SKM-1 treated with dmso at 0.1 percent for 144 hours (cell line): ENCODE data around the gene IGF2R.

ENCODE experiments used
- DNase-seq: peaks from one replicate; lab custom pipeline; 2025; ENCODE audit not compliant: unreplicated experiment; lab: John Stamatoyannopoulos, UW

IGF2R gene

DNA sequence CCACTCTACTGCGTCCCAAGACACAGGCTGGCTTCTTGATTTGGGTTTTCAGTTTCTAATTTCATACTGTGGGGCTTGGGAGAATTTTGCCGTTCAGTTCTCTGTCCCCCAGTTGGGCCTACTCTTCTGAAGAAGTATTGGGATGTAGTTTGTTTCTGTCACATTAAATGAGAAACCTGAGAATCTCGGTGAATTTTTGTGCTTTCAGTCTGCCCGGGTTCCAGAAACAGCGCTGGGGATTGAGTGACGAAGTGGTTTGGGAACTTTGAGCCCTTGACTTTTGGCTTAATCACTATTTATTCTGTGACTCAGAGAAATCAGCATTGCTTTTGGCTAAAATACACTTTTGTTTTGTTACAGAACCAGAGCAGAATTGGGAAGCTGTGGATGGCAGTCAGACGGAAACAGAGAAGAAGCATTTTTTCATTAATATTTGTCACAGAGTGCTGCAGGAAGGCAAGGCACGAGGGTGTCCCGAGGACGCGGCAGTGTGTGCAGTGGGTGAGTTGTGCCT is 74.0 kb downstream of the IGF2R start:
- DNase-seq, result no peak

DNA sequence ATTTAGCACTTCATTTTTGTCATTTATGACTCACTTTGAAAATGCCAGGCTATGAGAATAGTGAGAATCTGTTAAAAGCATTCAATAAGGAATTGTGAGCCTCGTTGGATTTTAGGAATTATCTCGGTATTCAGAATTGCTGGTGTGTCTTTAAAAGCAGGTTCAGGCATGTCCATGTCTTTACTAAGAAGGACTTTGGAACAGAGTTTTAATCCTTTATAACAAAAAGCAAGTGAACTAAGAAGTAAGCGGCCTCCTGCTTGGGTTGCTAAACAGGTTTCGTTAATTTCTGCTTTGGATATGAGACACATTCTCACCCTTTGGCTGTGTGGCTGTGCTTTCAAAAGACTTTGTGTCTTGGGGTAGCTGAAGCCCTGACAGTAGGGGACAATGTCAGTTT is 74.9 kb downstream of the IGF2R start:
- no peak for DNase-seq

DNA sequence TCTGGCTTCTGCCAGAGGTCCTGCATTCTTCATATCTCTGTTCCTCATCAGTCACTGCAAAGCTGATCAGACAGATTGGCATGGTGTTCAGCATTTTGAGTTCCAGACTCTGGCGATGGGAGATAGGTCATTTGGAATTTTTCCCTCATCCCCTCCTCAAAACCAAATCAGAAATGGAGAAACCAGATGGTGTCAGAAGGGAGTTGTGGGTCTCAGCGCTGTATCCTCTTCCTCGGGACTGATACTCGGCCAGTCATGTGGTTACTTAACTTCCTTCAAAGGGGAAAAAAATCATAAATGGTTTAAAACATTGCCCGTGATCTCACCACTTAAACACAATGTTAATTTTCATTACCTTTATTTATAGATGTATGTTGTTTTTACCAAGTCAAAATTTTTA is 75.8 kb downstream of the IGF2R start:
- DNase-seq, result no peak

DNA sequence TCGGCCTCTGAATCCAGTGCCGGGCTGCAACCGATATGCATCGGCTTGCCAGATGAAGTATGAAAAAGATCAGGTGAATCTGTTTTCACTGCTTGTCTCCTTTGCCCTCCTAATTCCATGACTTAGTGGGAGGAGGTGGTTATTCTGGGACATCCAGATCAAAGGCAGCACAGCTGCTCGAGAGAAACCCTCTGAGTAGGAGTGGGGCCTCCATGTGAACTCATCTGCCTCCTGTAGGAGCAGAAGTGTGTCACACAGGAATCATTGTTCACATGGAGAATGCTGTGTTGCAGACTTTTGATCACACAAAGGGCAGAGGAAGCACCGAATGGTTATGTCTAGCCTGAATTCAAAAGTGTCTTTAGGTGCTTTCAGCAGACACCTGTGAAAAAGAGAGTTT is 79.6 kb downstream of the IGF2R start:
- DNase-seq, result no peak

DNA sequence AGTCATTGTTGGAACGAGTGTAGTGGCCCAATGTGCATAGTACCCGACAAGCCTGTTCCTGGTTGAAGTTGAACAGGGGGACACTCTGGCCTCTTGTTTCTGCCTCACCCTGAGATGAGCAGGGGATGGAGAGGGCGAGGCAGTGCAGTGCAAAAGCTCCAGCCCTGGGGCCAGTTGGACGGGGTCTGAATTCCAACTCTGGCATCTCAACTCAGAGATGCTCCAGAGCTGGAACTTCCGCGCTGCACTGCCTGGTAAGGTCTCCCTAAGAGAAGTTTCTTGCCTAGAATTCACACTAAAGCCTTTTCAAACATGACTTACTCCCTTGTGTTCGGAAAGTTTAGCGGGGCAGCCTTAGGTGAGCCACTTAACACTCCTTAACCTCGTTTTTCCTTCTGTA is 80.5 kb downstream of the IGF2R start:
- no peak for DNase-seq

DNA sequence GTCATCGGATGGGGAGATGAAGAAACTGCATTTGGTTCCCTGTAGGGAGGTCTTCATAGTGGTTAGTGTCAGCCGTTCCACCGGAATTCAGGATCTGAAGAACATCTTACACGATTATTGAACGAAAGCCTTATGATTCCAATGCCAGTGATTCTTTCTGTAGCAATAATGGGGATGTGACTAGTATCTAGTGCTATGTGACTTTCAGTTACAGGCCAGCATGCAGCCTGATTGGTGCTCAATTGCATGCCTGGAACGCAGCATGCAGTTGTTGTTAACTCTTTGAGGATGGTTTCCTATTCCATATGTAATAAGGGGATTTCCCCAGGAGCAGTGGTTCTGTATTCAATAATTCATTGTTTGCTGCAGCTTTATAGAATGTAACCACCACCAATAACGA is 81.1 kb downstream of the IGF2R start:
- no peak for DNase-seq

DNA sequence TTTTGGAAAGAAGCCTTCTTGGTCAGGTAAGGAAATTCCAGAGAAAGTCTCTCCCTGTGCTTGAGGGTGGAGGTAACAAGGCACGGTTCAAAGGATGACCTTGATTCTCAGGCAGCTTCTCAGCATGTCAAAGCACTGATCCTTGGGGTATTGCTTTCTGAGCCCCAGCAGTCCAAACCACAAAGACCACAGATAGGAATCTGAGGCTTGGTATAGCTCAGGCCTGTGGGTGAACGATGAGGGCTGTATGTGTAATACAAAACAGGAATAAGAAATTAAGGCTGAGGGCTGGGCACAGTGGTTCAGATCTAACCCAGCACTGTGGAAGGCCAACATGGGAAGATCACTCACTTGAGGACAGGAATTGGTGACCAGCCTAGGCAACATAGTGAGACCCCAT is 82.5 kb downstream of the IGF2R start:
- DNase-seq, result no peak

DNA sequence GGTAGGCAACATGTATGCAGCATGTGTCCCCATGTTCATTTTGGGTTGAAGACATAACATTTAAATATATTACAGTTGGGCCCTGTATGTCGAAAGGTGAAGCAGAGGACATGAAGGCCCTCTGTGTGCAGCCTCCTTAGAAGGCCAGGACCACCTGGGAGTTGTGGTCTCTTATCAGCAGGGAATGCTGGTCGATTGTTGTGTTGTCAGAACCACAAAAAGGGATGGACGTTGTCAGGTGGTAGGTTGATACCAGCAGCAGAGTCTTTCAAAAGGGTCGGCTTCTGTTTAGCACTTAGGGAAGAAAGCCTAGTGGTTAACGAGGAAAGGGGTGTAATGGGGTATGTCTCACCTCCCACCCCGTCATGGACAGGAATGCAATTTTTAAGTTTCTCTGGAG is 85.4 kb downstream of the IGF2R start:
- no peak for DNase-seq

DNA sequence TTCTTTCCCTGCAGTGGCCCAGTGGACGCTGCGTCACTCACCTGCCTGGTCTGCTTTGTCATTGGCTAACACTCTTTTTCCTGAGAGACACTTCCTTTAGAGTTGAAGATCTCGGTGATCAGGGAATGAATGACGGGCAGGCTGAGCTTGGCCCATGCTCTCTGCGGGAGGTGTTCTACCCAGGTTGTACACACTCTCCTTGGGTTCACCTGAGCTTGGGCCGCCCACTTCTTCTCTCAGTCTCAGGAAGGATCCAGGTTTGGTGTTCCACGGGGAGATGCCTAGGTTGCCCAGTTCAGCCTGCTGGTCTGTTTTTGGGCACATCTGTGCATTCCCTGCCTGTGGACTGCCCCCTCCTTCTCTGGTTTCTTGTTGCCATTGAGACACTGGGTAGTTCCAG is 86.0 kb downstream of the IGF2R start:
- DNase-seq, result no peak

DNA sequence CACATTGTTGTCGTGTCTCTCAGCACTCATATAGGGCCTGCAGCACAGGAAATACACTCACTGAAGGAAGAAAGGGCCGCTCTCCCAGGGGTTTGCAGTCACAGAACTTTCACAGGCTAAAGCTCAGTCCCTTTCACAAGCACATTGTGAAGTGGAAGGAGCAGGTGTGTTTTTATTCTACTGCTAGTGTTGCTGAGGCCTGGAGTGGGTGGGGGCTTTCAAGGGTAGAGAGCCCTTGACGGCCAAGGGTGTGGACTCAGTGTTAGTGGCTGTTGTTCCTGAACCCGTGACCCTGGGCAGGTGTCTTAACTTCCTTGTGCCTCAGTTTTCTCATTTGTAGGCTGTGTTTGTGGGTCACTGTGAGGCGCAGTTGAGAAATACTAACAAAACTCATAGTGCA is 86.5 kb downstream of the IGF2R start:
- DNase-seq, result no peak

DNA sequence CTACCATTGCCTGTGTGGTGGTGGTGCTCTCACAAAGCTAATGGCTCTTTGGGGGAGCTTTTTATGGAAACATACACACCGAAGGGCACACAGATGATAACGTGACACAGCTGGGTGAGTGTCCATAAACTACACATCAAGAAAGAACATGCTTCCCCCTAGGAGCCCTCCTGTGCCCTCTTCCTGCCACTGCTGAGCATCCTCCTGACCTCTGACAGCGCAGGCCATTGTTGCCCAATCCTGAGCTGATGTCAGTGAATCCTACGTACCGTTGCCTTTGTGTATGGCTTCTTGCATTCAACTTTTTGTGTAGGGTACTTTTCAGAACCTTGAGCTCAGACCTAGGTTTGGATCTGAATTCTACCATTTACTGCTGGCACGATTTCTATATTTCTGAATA is 86.9 kb downstream of the IGF2R start:
- no peak for DNase-seq

DNA sequence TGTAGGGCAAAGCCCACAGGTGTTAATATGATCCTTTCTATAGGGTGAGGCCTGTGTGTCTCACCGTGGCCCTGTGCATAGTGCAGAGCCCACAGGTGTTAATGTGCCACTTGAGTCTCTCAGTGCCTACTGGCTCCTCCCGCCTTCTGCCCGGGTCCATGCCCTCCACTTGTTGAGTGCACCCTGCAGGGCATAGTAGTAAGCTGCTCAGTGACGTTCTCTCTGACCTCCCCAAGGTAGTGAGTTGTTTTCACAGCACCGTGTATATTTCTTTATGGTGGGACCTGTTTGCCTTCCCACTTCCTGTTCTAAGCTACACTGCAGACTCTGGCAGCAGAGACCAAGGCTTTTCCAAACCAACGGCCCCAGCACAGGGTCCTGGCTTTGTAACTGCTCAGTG is 88.2 kb downstream of the IGF2R start:
- DNase-seq, result no peak

DNA sequence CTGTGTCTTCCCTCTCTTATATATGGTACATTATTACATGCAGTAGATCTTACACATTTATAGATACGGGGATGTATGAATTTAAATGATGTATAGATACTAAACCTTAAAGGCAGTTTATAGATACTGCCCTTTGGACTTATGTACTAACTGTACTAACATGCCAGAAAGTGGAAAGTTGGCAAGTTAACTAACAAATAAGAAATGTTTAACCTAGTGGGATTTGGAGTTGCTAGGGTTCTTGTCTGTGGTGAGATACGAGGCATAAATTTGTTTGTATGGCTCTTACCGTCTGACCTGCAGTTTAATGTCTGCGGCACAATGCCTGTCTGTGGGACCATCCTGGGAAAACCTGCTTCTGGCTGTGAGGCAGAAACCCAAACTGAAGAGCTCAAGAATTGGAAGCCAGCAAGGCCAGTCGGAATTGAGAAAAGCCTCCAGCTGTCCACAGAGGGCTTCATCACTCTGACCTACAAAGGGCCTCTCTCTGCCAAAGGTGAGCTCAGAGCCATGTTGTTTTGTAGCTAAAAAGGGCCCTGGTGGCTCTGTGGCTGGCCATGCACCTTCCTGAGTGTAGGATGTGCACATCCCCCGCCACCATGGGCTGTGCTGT is 89.8 kb downstream of the IGF2R start:
- no peak for DNase-seq

DNA sequence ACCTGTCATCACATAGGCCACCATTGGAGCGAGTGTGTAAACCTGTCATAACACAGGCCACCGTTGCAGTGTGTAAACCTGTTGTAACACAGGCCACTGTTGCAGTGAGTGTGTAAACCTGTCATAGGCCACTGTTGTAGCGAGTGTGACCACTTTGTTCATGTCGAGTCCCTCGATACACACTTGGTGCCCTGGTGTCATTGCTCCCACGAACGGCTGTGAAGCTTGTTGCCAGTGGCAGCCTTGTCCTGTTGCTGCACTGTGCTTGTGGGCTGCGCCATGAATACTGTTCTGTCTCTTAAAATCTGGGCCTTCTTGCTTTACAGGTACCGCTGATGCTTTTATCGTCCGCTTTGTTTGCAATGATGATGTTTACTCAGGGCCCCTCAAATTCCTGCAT is 91.3 kb downstream of the IGF2R start:
- no peak for DNase-seq

DNA sequence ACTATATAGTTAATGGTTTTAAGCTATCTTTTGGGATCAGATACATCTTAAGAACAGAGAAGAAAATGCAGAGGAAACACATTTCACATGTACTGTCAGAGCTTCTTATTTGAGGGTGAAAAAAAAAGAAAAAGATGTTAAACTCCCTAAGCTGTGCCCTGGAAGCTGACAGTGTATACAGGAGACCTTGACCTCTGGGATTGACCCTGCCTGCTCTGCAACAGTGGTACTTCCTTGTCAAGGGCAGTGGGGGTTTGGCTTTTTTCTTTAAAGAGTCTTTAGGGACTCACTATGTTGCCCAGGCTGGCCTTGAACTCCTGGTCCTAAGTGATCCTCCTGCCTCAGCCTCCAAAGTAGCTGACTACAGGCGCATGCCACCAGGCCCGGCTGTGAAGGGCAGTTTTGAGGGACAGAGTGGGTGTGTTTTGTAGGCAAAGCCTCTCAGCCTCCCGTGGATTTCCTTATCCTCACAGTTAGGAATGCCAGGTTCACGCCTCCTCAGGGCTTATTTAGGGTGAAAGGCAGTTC is 92.1 kb downstream of the IGF2R start:
- DNase-seq, result no peak

DNA sequence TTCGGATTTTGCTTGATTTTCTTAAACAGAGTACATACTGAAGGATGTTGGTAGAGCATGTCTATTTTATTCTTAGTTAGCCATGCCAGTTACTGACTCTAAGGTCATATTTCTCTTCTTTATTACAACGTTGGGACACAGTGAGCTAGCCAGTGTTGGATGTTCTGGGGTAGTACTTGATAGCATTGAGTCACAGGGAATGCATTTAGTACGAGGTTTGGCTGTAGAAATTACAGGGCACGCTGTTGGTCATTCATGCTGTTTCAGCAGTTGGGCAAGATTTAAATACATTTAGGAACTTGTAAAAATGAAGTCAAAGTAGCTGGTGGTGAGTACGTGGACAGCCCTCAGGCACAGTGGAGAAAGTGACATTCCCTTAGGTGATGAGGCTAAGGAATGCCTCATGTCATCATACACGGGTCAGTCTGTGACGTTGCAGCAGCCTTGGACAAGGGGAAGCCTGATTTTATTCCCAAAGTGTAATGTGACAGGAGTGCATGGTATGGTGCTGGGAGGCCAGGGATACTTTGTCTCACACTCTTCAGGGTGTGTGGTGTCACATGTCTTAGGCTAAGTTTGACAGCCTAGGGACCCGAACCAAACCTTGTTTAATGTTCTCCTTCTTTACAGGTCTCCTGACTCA is 95.0 kb downstream of the IGF2R start:
- DNase-seq, result no peak

DNA sequence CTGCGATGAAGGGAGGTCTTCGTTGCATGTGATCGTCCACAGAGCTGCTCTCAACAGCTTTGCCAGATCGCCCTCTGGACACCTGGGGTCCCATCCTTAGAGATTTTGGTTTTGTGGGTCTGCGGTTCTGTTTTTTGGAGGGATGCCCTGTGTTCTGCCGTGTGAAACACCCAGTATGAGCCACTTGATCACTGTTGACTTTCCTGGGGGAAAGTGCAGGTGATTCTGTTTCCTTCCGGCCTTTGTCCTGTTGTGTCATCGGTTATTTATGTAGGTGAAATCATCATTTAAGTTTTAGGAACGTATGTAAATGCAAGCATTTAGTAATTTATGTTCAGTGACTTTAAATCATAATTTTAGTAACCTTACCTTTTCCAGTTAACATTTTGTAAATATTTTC is 96.3 kb downstream of the IGF2R start:
- DNase-seq, result no peak

DNA sequence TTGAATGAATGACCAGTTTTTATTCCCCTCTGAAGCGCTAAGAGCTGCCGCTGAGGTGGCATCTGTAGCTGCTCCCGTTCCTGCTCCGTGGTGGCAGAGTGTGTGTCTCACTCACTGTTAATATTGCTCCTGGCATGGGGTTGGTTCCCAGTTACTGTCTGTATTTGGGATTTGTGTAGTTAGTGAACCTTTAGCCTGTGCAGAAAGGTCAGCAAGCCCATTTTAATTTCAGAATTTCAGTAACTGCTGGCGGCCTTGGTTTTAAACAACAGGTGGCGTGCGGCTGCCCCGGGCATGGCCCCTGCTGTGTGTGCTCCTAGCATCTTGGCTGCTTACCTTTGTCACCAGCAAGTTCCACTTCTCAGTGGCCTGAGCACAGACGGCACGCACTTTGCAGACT is 98.7 kb downstream of the IGF2R start:
- no peak for DNase-seq

DNA sequence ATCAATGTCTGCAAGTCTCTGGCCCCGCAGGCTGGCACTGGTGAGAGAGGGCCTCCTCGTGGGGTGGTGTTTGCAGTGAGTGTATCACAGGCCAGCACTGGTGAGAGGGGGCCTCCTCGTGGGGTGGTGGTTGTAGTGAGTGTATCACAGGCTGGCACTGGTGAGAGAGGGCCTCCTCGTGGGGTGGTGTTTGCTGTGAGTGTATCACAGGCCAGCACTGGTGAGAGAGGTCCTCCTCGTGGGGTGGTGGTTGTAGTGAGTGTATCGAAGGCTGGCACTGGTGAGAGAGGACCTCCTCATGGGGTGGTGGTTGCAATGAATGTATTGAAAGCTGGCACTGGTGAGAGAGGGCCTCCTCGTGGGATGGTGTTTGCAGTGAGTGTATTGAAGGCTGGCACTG is 99.5 kb downstream of the IGF2R start:
- DNase-seq, result no peak

DNA sequence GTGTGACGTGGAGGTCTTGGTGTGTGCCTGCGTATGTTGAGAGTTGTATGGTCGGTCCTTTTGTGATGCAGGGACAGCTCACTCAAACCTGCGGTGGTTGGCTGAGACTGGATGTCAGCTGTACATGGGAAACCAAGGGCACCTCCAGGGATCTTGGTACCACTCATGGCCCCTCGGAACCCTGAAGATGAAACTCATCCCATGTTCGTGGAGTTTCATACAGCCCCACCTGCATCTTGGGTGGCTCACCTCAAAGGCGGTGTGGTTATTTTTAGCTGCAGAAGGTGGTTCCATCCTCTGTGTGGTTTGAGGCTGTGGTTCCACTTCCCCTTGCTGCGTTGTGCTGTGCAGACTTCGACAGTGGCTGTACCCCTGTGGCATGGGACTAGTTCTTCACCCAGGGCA is 100.2 kb downstream of the IGF2R start:
- DNase-seq, result no peak

DNA sequence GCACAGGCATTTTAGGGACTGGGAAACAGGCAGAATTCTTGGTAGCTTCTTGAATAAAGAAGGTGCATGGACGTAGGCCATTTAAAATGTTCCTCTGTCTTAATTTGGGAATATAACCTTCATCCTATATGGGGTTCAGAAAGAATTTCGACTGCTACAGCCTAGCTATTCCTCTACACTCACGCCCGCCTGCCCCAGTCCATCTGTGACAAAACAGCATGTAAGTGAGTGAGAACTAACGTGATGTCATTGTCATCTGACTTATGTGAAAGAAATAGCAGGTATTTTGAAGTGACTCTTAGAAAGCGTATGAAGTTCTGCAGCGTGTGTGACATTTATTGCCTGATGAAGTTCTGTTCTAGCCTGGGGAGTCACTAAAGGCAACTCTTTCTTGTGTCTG is 100.6 kb downstream of the IGF2R start:
- no peak for DNase-seq

DNA sequence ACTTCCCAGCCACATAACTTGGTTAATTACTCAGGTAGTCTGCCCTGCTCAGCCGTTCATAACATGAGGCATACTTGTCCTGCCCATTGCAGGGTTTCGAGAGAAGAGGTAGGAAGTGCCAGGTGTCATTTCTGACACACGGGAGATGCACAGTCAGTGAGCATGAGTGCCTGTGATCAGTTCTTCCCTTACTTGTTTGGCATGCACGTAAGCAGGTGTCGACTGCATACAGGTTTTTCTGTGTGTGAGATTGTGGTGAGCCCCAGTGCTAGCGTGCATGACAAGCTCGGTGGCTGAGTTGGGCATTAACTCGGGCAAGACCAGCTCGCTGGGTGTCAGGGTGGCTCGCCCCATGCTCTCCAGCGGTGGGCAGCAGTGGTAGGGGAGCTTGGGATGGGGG is 101.5 kb downstream of the IGF2R start:
- DNase-seq, result no peak

DNA sequence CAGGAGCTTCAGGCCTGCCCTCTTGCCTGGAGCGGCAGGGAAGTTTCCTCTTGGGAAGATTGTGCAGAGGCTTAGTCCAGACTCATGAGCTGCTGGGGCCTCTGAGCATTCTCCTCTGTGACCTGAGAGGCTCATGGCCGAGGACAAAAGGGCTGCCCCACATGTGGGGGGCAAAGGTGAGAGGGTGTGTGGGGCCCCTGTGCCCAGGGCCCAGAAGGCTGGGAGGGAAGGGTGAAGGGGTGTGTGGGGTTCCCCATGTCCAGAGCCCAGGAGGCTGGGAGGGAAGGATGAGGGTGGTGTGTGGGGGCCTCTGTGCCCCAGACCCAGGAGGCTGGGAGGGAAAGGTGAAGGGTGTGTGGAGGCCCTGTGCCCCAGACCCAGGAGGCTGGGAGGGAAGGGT is 101.9 kb downstream of the IGF2R start:
- DNase-seq, result no peak
